ENCODE data around the gene TFCP2L1.
A peak's percentile ranks its signal among the peaks of the same experiment; 100 is the strongest.

The TFCP2L1 gene

GRCh38 chr2:121200011-121200347 is 85.0 kb downstream of the TFCP2L1 start:
- DNase-seq (ENCODE audit: low read depth in 2 of 2): no peak
- TF ChIP-seq CTCF (IDR thresholded peaks at IDR 0.05; ENCODE audit: low read depth, low read length): no peak
- no peak overlapping the region for H3K4me3 ChIP-seq (replicated peaks in 1 of 2; ENCODE audit: low read depth in 2 of 2, low read length in 2 of 2)

DNA sequence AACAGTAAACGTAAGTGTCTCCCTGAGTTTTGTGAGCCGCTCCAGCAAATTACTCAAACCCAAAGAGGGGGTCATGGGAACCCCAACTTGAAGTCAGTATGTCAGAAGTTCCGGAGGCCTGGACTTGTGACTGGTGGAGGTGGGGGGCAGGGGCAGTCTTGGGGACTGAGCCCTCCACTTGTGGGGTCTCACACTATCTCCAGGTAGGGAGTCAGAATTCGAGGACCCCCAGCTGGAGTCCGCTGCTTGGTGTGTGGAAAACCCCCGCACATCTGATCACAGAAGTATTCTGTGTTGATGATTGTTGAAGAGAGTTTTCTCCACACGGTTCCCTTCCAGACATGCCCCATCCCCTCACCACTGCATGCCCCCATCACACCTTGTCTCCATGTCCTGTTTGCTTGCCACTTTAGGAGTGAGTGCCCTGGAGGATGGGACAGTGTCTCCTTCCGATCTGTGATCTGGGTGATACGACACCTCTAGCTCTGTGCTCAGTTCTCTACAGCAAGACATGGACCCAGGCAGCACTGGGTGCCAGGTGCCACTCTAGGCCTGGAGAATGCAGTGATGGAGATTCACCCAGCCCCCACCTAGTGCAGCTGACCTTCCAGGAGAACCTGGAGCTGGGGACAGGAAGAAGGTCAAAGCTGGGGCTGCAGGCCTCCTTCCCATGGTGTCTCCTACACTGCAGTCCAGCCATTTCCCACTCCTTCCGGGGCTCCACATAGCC is 85.6 kb downstream of the TFCP2L1 start:
- no peak for DNase-seq (ENCODE audit: low read depth in 2 of 2)
- H3K4me3 ChIP-seq (replicated peaks in 1 of 2; ENCODE audit: low read depth in 2 of 2, low read length in 2 of 2): no peak overlapping the region
- TF ChIP-seq CTCF (IDR thresholded peaks at IDR 0.05; ENCODE audit: low read depth, low read length): no peak

GRCh38 chr2:121197369-121198091 is 87.5 kb downstream of the TFCP2L1 start:
- peak; percentile 63 to 83 for DNase-seq (ENCODE audit: low read depth in 2 of 2)
- H3K4me3 ChIP-seq (replicated peaks in 1 of 2; ENCODE audit: low read depth in 2 of 2, low read length in 2 of 2): no peak overlapping the region
- TF ChIP-seq CTCF (IDR thresholded peaks at IDR 0.05; ENCODE audit: low read depth, low read length): no peak

- DNase-seq (ENCODE audit: low read depth in 2 of 2): no peak
- no peak overlapping the region for H3K4me3 ChIP-seq (replicated peaks in 1 of 2; ENCODE audit: low read depth in 2 of 2, low read length in 2 of 2)
- no peak for TF ChIP-seq CTCF (IDR thresholded peaks at IDR 0.05; ENCODE audit: low read depth, low read length)
Measured at GRCh38 chr2:121196849-121197155, 88.2 kb downstream of the TFCP2L1 start.

- no peak for DNase-seq (ENCODE audit: low read depth in 2 of 2)
- no peak overlapping the region for H3K4me3 ChIP-seq (replicated peaks in 1 of 2; ENCODE audit: low read depth in 2 of 2, low read length in 2 of 2)
- TF ChIP-seq CTCF (IDR thresholded peaks at IDR 0.05; ENCODE audit: low read depth, low read length): no peak
Measured at GRCh38 chr2:121196132-121196848, 88.7 kb downstream of the TFCP2L1 start.

GRCh38 chr2:121195036-121195435 is 90.0 kb downstream of the TFCP2L1 start:
- DNase-seq (ENCODE audit: low read depth in 2 of 2): no peak
- no peak for TF ChIP-seq CTCF (IDR thresholded peaks at IDR 0.05; ENCODE audit: low read depth, low read length)
- H3K4me3 ChIP-seq (replicated peaks in 1 of 2; ENCODE audit: low read depth in 2 of 2, low read length in 2 of 2): no peak overlapping the region
